Stimulated activated naive CD4-positive, alpha-beta T cell (primary cell): ENCODE results near the gene SCOC.
A peak's percentile ranks its signal among the peaks of the same experiment; 100 is the strongest.

ENCODE experiments used
- DNase-seq, 6 experiments: peaks; one replicate each; lab custom pipeline; 2025; lab: John Stamatoyannopoulos, UW

SCOC gene

GRCh38 chr4:140373328-140374129 is at the start of gene SCOC:
SCOC (plus strand) TSS chr4:140373646; CDS start chr4:140379171, 5,525 bp downstream.
- DNase-seq: peak; percentile 92 to 98 (median 94)

GRCh38 chr4:140326395-140326993 is 47.0 kb upstream of the SCOC start:
- no peak for DNase-seq

DNA sequence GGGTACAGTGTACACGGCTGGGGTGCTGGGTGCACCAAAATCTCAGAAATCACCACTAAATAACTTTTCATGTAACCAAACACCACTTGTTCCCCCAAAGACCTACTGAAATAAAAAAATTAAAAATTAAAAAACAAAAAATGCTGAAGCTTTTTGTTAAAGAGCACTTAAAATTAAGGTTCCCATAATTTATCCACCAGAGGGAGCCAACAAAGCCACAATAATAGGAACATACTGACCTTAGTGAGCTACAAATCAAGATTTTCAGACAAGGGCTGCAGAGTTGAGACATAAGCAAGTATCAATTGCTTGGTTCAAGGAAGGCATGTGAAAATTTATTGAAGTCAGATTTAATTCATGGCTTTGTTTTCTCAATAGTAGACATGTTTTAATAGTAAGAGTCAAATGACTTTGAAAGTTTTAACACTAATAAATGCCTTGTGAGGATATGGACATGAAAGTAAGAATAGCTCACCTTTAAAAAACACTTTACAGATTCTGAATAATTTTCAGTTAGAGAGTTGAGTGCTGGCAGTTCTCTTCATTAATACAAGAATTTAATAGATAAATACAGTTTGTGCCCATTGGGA is 43.0 kb upstream of the SCOC start:
- DNase-seq: no peak

DNA sequence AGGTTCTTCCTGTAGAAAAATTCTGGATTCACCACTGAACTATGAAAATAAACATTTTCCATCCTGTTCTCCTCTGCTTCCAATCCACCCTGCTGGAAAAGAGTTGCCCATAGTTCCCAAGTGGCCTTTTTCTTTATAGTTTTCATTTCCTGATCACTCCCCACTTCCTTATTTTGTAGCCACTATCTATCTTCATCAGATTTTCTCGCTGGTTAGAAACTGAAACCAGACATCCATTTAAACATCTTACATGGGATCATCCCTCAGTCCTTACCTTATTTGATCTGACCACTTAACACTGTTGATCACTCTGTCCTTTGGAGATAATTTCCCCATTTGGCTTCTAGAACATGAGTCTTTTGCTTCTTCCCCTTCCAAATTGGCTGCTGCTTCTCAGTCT is 42.2 kb upstream of the SCOC start:
- no peak for DNase-seq

DNA sequence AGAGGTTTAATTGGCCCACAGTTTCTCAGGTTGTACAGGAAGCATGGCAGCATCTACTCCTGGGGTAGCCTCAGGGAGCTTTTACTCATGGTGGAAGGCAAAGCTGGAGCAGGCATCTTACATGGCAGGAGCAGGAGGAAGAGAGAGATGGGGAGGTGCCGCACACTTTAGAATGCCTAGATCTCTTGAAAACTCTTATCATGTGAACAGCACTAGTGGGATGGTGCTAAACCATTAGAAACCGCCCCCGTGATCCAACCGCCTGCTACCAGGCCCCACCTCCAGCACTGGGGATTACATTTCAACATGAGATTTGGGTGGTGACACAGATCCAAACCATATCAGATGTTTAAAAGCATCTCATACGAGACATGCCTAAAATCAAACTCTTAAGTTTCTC is 41.6 kb upstream of the SCOC start:
- DNase-seq: no peak

DNA sequence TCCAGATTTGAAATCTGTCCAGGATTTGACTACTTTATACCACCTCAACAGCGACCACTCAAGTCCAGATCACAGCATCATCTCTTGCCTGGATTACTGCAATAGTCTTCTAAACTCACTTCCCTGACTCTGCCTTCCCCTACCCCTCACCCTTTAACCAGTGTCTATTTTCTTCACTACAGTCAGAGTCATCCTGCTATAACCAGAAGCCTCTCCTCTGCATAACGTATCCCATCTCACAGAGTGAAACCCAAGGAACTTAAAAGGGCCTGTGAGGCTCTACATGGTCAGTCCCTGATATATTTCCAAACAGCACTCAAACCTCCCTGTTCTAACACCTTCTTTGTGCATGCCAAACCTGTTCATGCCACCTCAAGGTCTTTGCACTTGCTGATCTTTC is 40.7 kb upstream of the SCOC start:
- no peak for DNase-seq

GRCh38 chr4:140333523-140333922 is 39.9 kb upstream of the SCOC start:
- no peak for DNase-seq

GRCh38 chr4:140335076-140335475 is 38.4 kb upstream of the SCOC start:
- DNase-seq: no peak

DNA sequence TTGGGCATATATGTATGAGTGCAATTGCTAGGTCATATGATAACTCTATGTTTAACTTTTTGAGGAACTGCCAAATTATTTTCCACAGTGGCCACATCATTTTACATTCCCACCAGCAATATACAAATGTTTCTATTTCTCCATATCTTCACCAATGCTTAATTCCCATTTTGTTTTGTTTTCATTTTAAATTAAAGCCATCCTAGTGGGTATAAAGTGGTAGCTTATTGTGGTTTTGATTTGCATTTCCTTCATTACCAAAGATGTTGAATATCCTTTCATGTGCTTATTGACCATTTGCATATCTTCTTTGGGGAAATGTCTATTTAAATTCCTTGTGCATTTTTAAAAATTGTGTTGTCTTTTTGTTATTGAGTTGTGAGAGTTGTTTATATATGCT is 36.7 kb upstream of the SCOC start:
- no peak for DNase-seq

DNA sequence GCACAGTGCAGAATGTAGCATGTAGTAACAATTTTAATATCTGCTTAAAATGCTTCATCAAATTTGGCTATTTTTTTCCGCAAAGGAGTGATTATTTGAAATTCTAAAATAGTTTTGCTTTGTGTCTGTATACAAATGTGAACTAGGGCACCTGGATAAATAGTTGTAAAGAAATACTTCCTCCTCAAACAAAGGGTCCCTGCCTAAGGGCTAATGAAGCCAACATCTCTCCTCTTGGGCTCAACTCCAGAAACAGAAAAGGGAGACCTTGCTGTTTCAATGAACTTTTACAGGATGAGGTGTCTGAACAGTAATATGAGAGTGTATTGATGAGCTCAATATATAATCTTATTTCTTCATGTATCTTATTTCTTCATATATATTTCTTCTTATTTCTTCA is 30.8 kb upstream of the SCOC start:
- DNase-seq: no peak

- no peak for DNase-seq
Observed at GRCh38 chr4:140343303-140343702, 30.1 kb upstream of the SCOC start.

GRCh38 chr4:140344101-140344500 is 29.3 kb upstream of the SCOC start:
- no peak for DNase-seq

DNA sequence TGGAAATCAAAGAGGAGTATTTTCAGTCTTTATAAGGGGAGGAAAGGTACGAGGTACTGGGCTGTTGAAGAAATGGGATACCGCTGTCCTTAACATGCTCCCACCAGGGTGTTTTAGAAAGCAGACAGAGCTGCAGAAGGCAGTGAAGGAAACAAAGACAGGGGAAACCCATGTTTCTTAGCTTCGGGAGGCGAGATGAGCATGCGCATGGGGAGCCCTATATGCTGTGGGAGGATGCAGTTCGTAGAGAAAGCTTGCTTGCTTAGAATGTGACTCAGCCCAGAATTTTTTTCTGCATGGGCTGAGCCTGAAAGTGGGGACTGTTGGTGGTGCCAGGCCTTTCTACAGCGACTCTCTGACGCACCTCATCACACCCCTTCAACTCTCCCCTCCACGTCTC is 28.8 kb upstream of the SCOC start:
- no peak for DNase-seq

GRCh38 chr4:140346136-140346535 is 27.3 kb upstream of the SCOC start:
- no peak for DNase-seq

- DNase-seq: no peak
Observed at GRCh38 chr4:140349816-140350215, 23.6 kb upstream of the SCOC start.

DNA sequence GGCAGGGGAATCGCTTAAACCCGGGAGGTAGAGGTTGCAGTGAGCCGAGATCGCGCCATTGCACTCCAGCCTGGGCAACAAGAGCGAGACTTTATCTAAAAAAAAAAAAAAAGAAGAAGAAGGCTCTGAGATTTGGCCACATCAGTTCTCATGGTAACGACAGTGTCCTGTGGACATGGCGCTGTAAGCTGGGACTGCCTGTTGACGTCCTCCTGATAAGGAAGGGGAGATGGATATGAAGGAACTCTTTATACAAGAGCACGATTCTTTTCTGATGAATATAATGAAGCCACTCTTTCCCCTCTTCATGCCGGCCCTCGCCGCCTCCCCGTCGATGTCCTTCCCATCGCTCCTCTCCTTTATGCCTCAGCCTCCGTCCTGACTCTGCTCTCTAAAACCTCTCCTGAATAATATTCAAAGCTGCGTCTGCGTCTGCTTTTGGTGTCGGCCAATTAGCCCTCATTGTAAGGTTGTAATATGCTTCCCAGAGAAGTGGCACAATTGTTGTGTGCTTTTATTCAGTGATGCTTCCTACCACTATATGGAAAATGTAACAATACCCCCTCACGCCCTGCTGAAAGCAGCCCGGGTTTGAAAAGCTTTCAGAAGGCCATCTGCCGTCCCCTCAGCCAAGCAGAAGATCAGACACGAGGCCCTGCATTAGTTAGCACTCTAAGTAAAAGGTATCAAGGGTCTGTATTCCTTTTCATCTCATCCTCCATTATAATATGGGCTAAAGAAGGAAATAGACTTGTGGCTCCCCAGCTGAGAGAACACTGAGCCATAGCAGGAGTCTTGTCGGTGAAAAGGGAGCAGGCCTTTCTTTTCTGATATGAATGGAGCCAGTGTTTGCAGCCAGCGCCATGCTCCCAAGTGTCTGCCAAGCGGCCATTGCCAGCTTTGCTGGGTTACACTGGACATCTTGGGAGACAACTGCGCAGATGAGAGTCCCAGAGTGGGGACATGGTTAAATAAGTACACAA is 22.1 kb upstream of the SCOC start:
- no peak for DNase-seq

GRCh38 chr4:140353786-140354185 is 19.7 kb upstream of the SCOC start:
- peak in 4 of 6 experiments; percentile 0 to 50 (median 34) for DNase-seq

GRCh38 chr4:140355288-140355687 is 18.2 kb upstream of the SCOC start:
- no peak for DNase-seq

GRCh38 chr4:140357868-140358267 is 15.6 kb upstream of the SCOC start:
- no peak for DNase-seq

- DNase-seq: no peak
Observed at GRCh38 chr4:140358281-140358680, 15.2 kb upstream of the SCOC start.

- peak; percentile 29 to 81 (median 65) for DNase-seq
Observed at GRCh38 chr4:140359562-140360427, 13.7 kb upstream of the SCOC start.
